Loucy (cell line): ENCODE measurements around the gene TNS4.

Source experiments
- H2AFZ ChIP-seq: fragments of 200-600 bp; sonication (generic); 2 replicates; pipeline ENCODE4 v1.6.0; 2016; ENCODE audit warnings: antibody characterized with exemption, mild to moderate bottlenecking, low read length, moderate library complexity
- H3F3A ChIP-seq: fragments of 200-600 bp; 2 replicates; pipeline ENCODE4 v1.6.0; 2016; ENCODE audit warnings: antibody characterized with exemption, low read depth, mild to moderate bottlenecking
- H3K27me3 ChIP-seq: fragments of 200-600 bp; sonication (generic); 2 replicates; pipeline ENCODE4 v1.6.1; 2014; ENCODE audit warnings: low read length, mild to moderate bottlenecking; ENCODE audit not compliant: insufficient read depth, poor library complexity, severe bottlenecking
- H3K36me3 ChIP-seq: fragments of 200-600 bp; sonication (generic); 2 replicates; pipeline ENCODE4 v1.6.1; 2016; ENCODE audit warnings: low read length; ENCODE audit not compliant: insufficient read depth
- H3K4me1 ChIP-seq: fragments of 200-600 bp; sonication (generic); 2 replicates; pipeline ENCODE4 v1.5.1; 2014; ENCODE audit warnings: low read length, mild to moderate bottlenecking; ENCODE audit not compliant: insufficient read depth, poor library complexity, severe bottlenecking
- H3K4me2 ChIP-seq: fragments of 200-600 bp; sonication (generic); 2 replicates; pipeline ENCODE4 v1.6.0; 2014; ENCODE audit warnings: antibody characterized with exemption, low read length, low read depth, mild to moderate bottlenecking; ENCODE audit not compliant: poor library complexity, severe bottlenecking
- H3K4me3 ChIP-seq: fragments of 200-600 bp; sonication (generic); 2 replicates; pipeline ENCODE4 v1.5.1; 2014; ENCODE audit warnings: low read length, mild to moderate bottlenecking, mixed read lengths; ENCODE audit not compliant: poor library complexity, severe bottlenecking
- H3K79me2 ChIP-seq: fragments of 200-600 bp; sonication (generic); 2 replicates; pipeline ENCODE4 v1.6.1; 2014; ENCODE audit warnings: low read length; ENCODE audit not compliant: insufficient read depth
- H3K9ac ChIP-seq: fragments of 200-600 bp; sonication (generic); 2 replicates; pipeline ENCODE4 v1.6.0; 2014; ENCODE audit warnings: mild to moderate bottlenecking, low read depth, low read length, moderate library complexity; ENCODE audit not compliant: poor library complexity, severe bottlenecking
- H3K9me2 ChIP-seq: fragments of 200-600 bp; sonication (generic); replicated peaks from 2 replicates; pipeline ENCODE4 v1.6.1; 2016; ENCODE audit warnings: low read depth, low read length, mixed read lengths
- H3K9me3 ChIP-seq: fragments of 200-600 bp; sonication (generic); 2 replicates; pipeline ENCODE4 v1.6.1; 2014; ENCODE audit warnings: mild to moderate bottlenecking, antibody characterized with exemption, low read length, low read depth; ENCODE audit not compliant: insufficient read depth
- H4K20me1 ChIP-seq: fragments of 200-600 bp; sonication (generic); 2 replicates; pipeline ENCODE4 v1.6.0; 2014; ENCODE audit warnings: antibody characterized with exemption, low read length, mild to moderate bottlenecking; ENCODE audit not compliant: insufficient read depth, poor library complexity, severe bottlenecking
- EZH2phosphoT487 ChIP-seq: fragments of 200-600 bp; IDR thresholded peaks from 2 replicates; pipeline ENCODE4 v1.6.1; 2018; ENCODE audit warnings: antibody characterized with exemption, mild to moderate bottlenecking, moderate library complexity, borderline replicate concordance
- TF ChIP-seq, protein P1 (sequence below): fragments of 200-600 bp; sonication (generic); conservative IDR thresholded peaks from 2 replicates; pipeline ENCODE4 v1.5.1; 2014; ENCODE audit warnings: mild to moderate bottlenecking, antibody characterized with exemption, low read length

The TNS4 gene

DNA sequence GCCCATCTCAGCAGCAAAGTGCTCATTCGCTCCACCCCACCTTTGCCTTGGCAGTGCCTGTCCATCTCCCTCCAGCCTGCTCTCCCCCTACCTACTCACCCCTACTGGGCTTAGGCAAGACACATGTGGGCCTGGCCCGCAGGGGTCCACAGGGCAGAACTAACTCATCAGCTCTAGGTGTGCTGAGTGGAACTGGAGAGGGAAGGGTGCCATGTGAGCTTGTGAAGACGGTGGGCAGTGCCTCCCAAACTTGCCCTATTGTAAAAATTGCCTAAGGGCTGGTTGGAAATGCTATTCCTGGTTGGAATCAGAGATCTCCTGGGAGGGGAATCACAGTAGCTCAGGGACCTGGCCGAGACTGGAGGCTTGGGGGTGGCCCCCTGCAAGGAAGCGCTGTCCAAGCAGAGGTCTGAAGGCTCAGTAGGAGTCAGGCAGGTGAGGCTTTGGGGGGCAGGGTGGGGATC is 29.1 kb upstream of the TNS4 start:
- no peaks in the 10 kb centered on the region for H3K9me3 ChIP-seq
- H3K9me2 ChIP-seq: no peaks in the 10 kb centered on the region
- H4K20me1 ChIP-seq: no peaks in the 10 kb centered on the region
- H2AFZ ChIP-seq: no peak overlapping the region
- no peaks in the 10 kb centered on the region for H3K79me2 ChIP-seq
- no peak overlapping the region for H3K4me3 ChIP-seq
- H3K9ac ChIP-seq: no peak overlapping the region
- no peaks in the 10 kb centered on the region for H3K36me3 ChIP-seq
- no peaks in the 10 kb centered on the region for H3F3A ChIP-seq
- peak overlapping the region; percentile 17 for H3K4me2 ChIP-seq
- H3K4me1 ChIP-seq: peaks cover 44% of the 10 kb centered on the region
- H3K27me3 ChIP-seq: no peaks in the 10 kb centered on the region
- TF ChIP-seq EZH2phosphoT487: no peak
- TF ChIP-seq, protein P1, sequence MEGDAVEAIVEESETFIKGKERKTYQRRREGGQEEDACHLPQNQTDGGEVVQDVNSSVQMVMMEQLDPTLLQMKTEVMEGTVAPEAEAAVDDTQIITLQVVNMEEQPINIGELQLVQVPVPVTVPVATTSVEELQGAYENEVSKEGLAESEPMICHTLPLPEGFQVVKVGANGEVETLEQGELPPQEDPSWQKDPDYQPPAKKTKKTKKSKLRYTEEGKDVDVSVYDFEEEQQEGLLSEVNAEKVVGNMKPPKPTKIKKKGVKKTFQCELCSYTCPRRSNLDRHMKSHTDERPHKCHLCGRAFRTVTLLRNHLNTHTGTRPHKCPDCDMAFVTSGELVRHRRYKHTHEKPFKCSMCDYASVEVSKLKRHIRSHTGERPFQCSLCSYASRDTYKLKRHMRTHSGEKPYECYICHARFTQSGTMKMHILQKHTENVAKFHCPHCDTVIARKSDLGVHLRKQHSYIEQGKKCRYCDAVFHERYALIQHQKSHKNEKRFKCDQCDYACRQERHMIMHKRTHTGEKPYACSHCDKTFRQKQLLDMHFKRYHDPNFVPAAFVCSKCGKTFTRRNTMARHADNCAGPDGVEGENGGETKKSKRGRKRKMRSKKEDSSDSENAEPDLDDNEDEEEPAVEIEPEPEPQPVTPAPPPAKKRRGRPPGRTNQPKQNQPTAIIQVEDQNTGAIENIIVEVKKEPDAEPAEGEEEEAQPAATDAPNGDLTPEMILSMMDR: no peak

DNA sequence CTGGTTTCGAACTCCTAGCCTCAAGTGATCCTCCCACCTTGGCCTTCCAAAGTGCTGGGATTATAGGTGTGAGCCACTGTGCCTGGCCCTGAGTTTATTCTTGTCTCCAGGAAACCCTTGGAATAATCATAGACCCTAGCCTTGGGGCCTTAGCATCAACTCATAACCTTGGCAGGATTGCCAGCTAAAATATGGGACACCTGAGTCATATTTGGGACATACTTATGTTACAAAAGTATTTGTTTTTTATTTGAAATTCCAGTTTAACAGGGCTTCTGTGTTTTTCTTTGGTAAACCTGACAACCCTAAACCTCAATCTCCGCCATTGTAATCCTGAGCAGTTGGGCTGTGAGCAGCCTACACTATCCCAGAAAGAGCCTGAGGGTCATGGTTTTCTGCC is 28.6 kb upstream of the TNS4 start:
- no peak overlapping the region for H3K4me2 ChIP-seq
- no peak overlapping the region for H3K4me3 ChIP-seq

DNA sequence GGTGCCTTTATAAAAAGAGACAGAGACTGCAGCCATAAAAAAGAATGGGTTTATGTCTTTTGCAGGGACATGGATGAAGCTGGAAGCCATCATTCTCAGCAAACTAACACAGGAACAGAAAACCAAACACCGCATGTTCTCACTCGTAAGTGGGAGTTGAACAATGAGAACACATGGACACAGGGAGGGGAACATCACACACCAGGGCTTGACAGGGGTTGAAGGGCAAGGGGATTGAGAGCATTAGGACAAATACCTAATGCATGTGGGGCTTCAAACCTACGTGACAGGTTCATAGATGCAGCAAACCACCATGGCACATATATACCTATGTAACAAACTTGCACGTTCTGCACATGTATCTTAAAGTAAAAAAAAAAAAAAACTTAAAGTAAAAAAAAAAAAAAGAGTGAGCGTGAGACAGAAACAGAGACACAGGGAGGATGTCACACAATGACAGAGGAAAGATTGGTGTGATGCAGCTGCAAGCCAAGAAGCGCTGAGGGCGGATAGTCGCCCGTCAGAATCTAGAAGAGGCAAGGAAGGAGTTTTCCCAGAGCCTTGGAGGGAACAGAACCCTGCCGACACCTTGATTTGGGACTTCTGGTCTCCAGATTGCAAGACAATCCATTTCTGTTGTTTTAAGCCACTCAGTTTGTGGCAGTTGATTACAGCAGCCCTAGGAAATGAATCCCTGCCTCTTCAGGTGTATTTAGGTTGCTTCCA is 27.4 kb upstream of the TNS4 start:
- H2AFZ ChIP-seq: no peak overlapping the region
- no peak overlapping the region for H3K4me2 ChIP-seq
- no peak overlapping the region for H3K9ac ChIP-seq
- H3K9me3 ChIP-seq: peaks cover 5% of the 10 kb centered on the region; the same call in 1 of the 2 replicates
- no peaks in the 10 kb centered on the region for H3K79me2 ChIP-seq
- no peaks in the 10 kb centered on the region for H4K20me1 ChIP-seq
- TF ChIP-seq, protein P1: no peak
- no peak for TF ChIP-seq EZH2phosphoT487
- H3F3A ChIP-seq: no peaks in the 10 kb centered on the region; the same call in 1 of the 2 replicates
- no peaks in the 10 kb centered on the region for H3K36me3 ChIP-seq
- peaks cover 36% of the 10 kb centered on the region for H3K4me1 ChIP-seq
- no peaks in the 10 kb centered on the region for H3K27me3 ChIP-seq
- no peaks in the 10 kb centered on the region for H3K9me2 ChIP-seq
- H3K4me3 ChIP-seq: no peak overlapping the region

More for the DNA sequence above, 28.6 kb upstream of the TNS4 start:
- H4K20me1 ChIP-seq: no peaks in the 10 kb centered on the region
- no peaks in the 10 kb centered on the region for H3K9me2 ChIP-seq
- no peaks in the 10 kb centered on the region for H3K27me3 ChIP-seq
- H3K36me3 ChIP-seq: no peaks in the 10 kb centered on the region
- no peak overlapping the region for H2AFZ ChIP-seq
- H3K9me3 ChIP-seq: no peaks in the 10 kb centered on the region
- H3F3A ChIP-seq: no peaks in the 10 kb centered on the region
- H3K79me2 ChIP-seq: no peaks in the 10 kb centered on the region
- H3K4me1 ChIP-seq: peaks cover 44% of the 10 kb centered on the region
- TF ChIP-seq, protein P1: no peak
- no peak overlapping the region for H3K9ac ChIP-seq
